H1 (cell line): ENCODE measurements around the gene DYNC1I2. TPM values are rescaled to one million over a fixed set of nuclear protein-coding genes. Genes with fewer than 3 reads are reported as not detected.

Source experiments
- GABPA ChIP-seq: IDR thresholded peaks from 2 replicates; pipeline ENCODE4 v1.6.1; 2011; ENCODE audit warnings: mild to moderate bottlenecking, low read length, moderate library complexity, borderline replicate concordance; ENCODE audit not compliant: insufficient read depth
- HDAC6 ChIP-seq: IDR thresholded peaks from one replicate; pipeline ENCODE4 v1.7.1; 2012; ENCODE audit warnings: low read depth, mild to moderate bottlenecking, inconsistent platforms, low read length, moderate library complexity
- RXRA ChIP-seq: IDR thresholded peaks from 2 replicates; pipeline ENCODE4 v1.6.1; 2011; ENCODE audit warnings: low read depth, mild to moderate bottlenecking, low read length, moderate library complexity; ENCODE audit not compliant: insufficient read depth
- polyA plus RNA-seq, 7 experiments: library from polyadenylated mRNA; depleted of rRNA in 3 of 7; stranded (reverse) in 5 of 7; unstranded in 2 of 7; fragments of >200 nt in 5 of 7; fragments of 200-250 nt in 2 of 7; gene quantifications; 1 replicate in 5 of 7; 2 replicates in 1 of 7; 4 replicates in 1 of 7; pipeline versions ENCODE4 v1.2.1 to v1.2.3, GENCODE V29; 2011 to 2013; ENCODE audit warnings: missing spikeins in 2 of 7, mixed read lengths in 2 of 7
- total RNA-seq: library from RNA; stranded (reverse); fragmentation: NEBNext Ultra II Directional; extraction: Animal tissue kit (Norgen Biotek cat#: 25700); gene quantifications from 2 replicates; pipeline ENCODE4 v1.2.1, GENCODE V29; 2021

The DYNC1I2 gene
- total and polyA plus RNA-seq, 2 of the 8 experiments (the other 6 are each of a cell fraction or from before 2014, with no cell fraction given), result 67.3 to 68.1 TPM

GRCh38 chr2:171762879-171763573 is 75.8 kb downstream of the DYNC1I2 start (continued):
- no peak for TF ChIP-seq HDAC6
- no peak for TF ChIP-seq RXRA
- TF ChIP-seq GABPA, result no peak
- TF ChIP-seq, all 59 proteins: peak for 0
